Fibroblast of lung (primary cell): ENCODE data around the gene AOAH. TPM values are rescaled to one million over a fixed set of nuclear protein-coding genes. Genes with fewer than 3 reads are reported as not detected.

Source experiments
- DNase-seq, 2 donors: peaks; one replicate each; pipeline versions ENCODE4 v3.0.0 to v3.0.0-alpha.2; 2010; ENCODE audit warnings: low read depth in 2 of 2
- H2AFZ ChIP-seq: 2 replicates; pipeline ENCODE4 v1.5.1; 2012; ENCODE audit warnings: low read length, control low read depth, inconsistent platforms
- H3K27ac ChIP-seq: 2 replicates; pipeline ENCODE4 v1.5.1; 2011; ENCODE audit warnings: low read length, control low read depth; ENCODE audit not compliant: insufficient read depth
- H3K27me3 ChIP-seq: 2 replicates; pipeline ENCODE4 v1.5.1; 2011; ENCODE audit warnings: mild to moderate bottlenecking, low read length; ENCODE audit not compliant: control insufficient read depth, insufficient read depth
- H3K36me3 ChIP-seq: 2 replicates; pipeline ENCODE4 v1.5.1; 2011; ENCODE audit warnings: low read length; ENCODE audit not compliant: control insufficient read depth, insufficient read depth
- H3K4me1 ChIP-seq: 2 replicates; pipeline ENCODE4 v1.5.1; 2011; ENCODE audit warnings: low read length; ENCODE audit not compliant: control insufficient read depth, insufficient read depth; ENCODE audit errors: extremely low read depth
- H3K4me2 ChIP-seq: 2 replicates; pipeline ENCODE4 v1.5.1; 2011; ENCODE audit warnings: low read length, control low read depth; ENCODE audit not compliant: insufficient read depth; ENCODE audit errors: extremely low read depth
- H3K4me3 ChIP-seq, 4 experiments: fragments of 200-600 bp in 1 of 4; sonication (generic) in 1 of 4; replicated peaks in 1 of 4; 2 replicates each; pipeline ENCODE4 v1.5.1; 2011 to 2016; ENCODE audit warnings: low read length in 4 of 4, low read depth in 3 of 4, mild to moderate bottlenecking in 3 of 4, control low read depth in 2 of 4, inconsistent platforms in 1 of 4, mixed read lengths in 1 of 4; ENCODE audit not compliant: insufficient read depth in 1 of 4; ENCODE audit errors: control extremely low read depth in 1 of 4
- H3K79me2 ChIP-seq: 2 replicates; pipeline ENCODE4 v1.5.1; 2012; ENCODE audit warnings: mild to moderate bottlenecking, low read length, inconsistent platforms; ENCODE audit not compliant: control insufficient read depth, insufficient read depth
- H3K9ac ChIP-seq: 2 replicates; pipeline ENCODE4 v1.5.1; 2011; ENCODE audit warnings: mild to moderate bottlenecking, low read length, control low read depth; ENCODE audit not compliant: insufficient read depth
- H3K9me3 ChIP-seq: 2 replicates; pipeline ENCODE4 v1.5.1; 2012; ENCODE audit warnings: low read depth, low read length; ENCODE audit not compliant: control insufficient read depth, insufficient read depth
- H4K20me1 ChIP-seq: 2 replicates; pipeline ENCODE4 v1.5.1; 2011; ENCODE audit warnings: low read length; ENCODE audit not compliant: control insufficient read depth, insufficient read depth; ENCODE audit errors: extremely low read depth
- CTCF ChIP-seq, 2 donors: IDR thresholded peaks in 1 of 2; conservative IDR thresholded peaks in 1 of 2; 1 replicate in 1 of 2; 2 replicates in 1 of 2; pipeline ENCODE4 v1.5.1; 2011 to 2012; ENCODE audit warnings: low read length in 2 of 2, control low read depth in 1 of 2, inconsistent platforms in 1 of 2, low read depth in 1 of 2, mild to moderate bottlenecking in 1 of 2
- EZH2 ChIP-seq: IDR thresholded peaks from 2 replicates; pipeline ENCODE4 v1.5.1; 2012; ENCODE audit warnings: low read length, control low read depth, mild to moderate bottlenecking; ENCODE audit errors: missing control alignments
- polyA plus RNA-seq, 2 donors: library from polyadenylated mRNA; depleted of rRNA in 1 of 2; stranded (reverse) in 1 of 2; unstranded in 1 of 2; fragments of >200 nt; gene quantifications; 2 replicates each; pipeline ENCODE4 v1.2.1, GENCODE V29; 2011 to 2012; ENCODE audit warnings: missing spikeins in 1 of 2
- total RNA-seq: library from RNA; depleted of rRNA; stranded (reverse); fragments of >200 nt; gene quantifications from 2 replicates; pipeline ENCODE4 v1.2.1, GENCODE V29; 2014

Gene AOAH
- total and polyA plus RNA-seq, 2 donors (not counting 1 experiment from before 2014, with no cell fraction given), result not detected

GRCh38 chr7:36764929-36765328, 40.6 kb upstream of the AOAH start:
- Histone ChIP-seq H3K79me2 (no peaks in the 10 kb centered on the region), H3K27ac (no peak overlapping the region), H3K4me2 (no peak overlapping the region), H3K9ac (no peak overlapping the region), H3K4me3 (no peak overlapping the region), H3K4me1 (no peaks in the 10 kb centered on the region), H3K9me3 (no peaks in the 10 kb centered on the region), H3K27me3 (no peaks in the 10 kb centered on the region), H3K36me3 (no peaks in the 10 kb centered on the region), H4K20me1 (no peaks in the 10 kb centered on the region), H2AFZ (no peak overlapping the region)
- no peak for TF ChIP-seq CTCF (conservative IDR thresholded peaks at IDR 0.05 in 1 of 2, IDR thresholded peaks at IDR 0.05 in 1 of 2; ENCODE audit: low read depth in 1 of 2, low read length in 2 of 2)
- no peak for TF ChIP-seq EZH2
- DNase-seq, result peak in 1 of 2 donors; percentile 12

- H3K79me2 ChIP-seq, result no peaks in the 10 kb centered on the region
- H3K27ac ChIP-seq, result no peak overlapping the region
- H3K4me1 ChIP-seq, result no peaks in the 10 kb centered on the region
- H3K36me3 ChIP-seq, result no peaks in the 10 kb centered on the region
- no peak overlapping the region for H2AFZ ChIP-seq
- H4K20me1 ChIP-seq, result no peaks in the 10 kb centered on the region
- no peak overlapping the region for H3K4me2 ChIP-seq
- no peaks in the 10 kb centered on the region for H3K27me3 ChIP-seq
- H3K9ac ChIP-seq, result no peak overlapping the region
- no peaks in the 10 kb centered on the region for H3K9me3 ChIP-seq
- H3K4me3 ChIP-seq, result no peak overlapping the region
- peak; percentile 12 to 60 for DNase-seq
- TF ChIP-seq EZH2 (no peak), CTCF (conservative IDR thresholded peaks at IDR 0.05 in 1 of 2, IDR thresholded peaks at IDR 0.05 in 1 of 2; ENCODE audit: low read depth in 1 of 2, low read length in 2 of 2) (no peak)
Observed at GRCh38 chr7:36763132-36763816, 39.0 kb upstream of the AOAH start.

- no peak for DNase-seq
- H3K36me3 ChIP-seq, result no peaks in the 10 kb centered on the region
- no peaks in the 10 kb centered on the region for H4K20me1 ChIP-seq
- H3K27me3 ChIP-seq, result no peaks in the 10 kb centered on the region
- H3K4me3 ChIP-seq, result no peak overlapping the region
- H3K9me3 ChIP-seq, result no peaks in the 10 kb centered on the region
- TF ChIP-seq CTCF (conservative IDR thresholded peaks at IDR 0.05 in 1 of 2, IDR thresholded peaks at IDR 0.05 in 1 of 2; ENCODE audit: low read depth in 1 of 2, low read length in 2 of 2), result no peak
- TF ChIP-seq EZH2, result no peak
- no peak overlapping the region for H3K4me2 ChIP-seq
- no peak overlapping the region for H2AFZ ChIP-seq
- H3K9ac ChIP-seq, result no peak overlapping the region
- H3K27ac ChIP-seq, result no peak overlapping the region
- H3K4me1 ChIP-seq, result no peaks in the 10 kb centered on the region
- no peaks in the 10 kb centered on the region for H3K79me2 ChIP-seq
Observed at GRCh38 chr7:36762394-36762793, 38.1 kb upstream of the AOAH start.
